ENCODE measurements around the gene ATG7. TPM values are rescaled to one million over a fixed set of nuclear protein-coding genes. Genes with fewer than 3 reads are reported as not detected.
"Not testable (repeated sequence)": the region's sequence is repeated elsewhere in the genome, so short reads cannot be mapped to it uniquely, and the experiment has no call there.

The ATG7 gene
- total RNA-seq, 2 donors from 2014 or later = 34.0 to 36.9 TPM

GRCh38 chr3:11394392-11394791, 122.2 kb downstream of the ATG7 start:
- ATAC-seq (no peak), DNase-seq (no peak)
- Mint-ChIP-seq H3K4me1 (peaks cover 18% of the 10 kb centered on the region), H3K36me3 (ENCODE audit: low read depth) (peaks cover 2% of the 10 kb centered on the region), H3K4me3 (no peak overlapping the region), H3K27me3 (no peaks in the 10 kb centered on the region), H3K27ac (peak overlapping the region; percentile 56)
- no peaks in the 10 kb centered on the region for H3K9me3 ChIP-seq (ENCODE audit: control insufficient read depth, low read length, poor library complexity, severe bottlenecking)

- no peaks in the 10 kb centered on the region for H3K9me3 ChIP-seq (ENCODE audit: control insufficient read depth, low read length, poor library complexity, severe bottlenecking)
- Mint-ChIP-seq H3K27ac (no peak overlapping the region), H3K36me3 (ENCODE audit: low read depth) (peaks cover 6% of the 10 kb centered on the region), H3K4me3 (no peak overlapping the region), H3K27me3 (no peaks in the 10 kb centered on the region), H3K4me1 (no peaks in the 10 kb centered on the region)
- DNase-seq = no peak
- ATAC-seq = no peak
Measured at GRCh38 chr3:11400213-11400612, 128.0 kb downstream of the ATG7 start.

GRCh38 chr3:11401434-11401833, 129.2 kb downstream of the ATG7 start:
- ATAC-seq = no peak
- Mint-ChIP-seq H3K4me1 (no peaks in the 10 kb centered on the region), H3K27me3 (no peaks in the 10 kb centered on the region)

GRCh38 chr3:11405323-11405722, 133.1 kb downstream of the ATG7 start:
- ATAC-seq = no peak

More at GRCh38 chr3:11401434-11401833, 129.2 kb downstream of the ATG7 start:
- H3K36me3 Mint-ChIP-seq (ENCODE audit: low read depth) = peaks cover 10% of the 10 kb centered on the region
- H3K4me3 Mint-ChIP-seq = no peak overlapping the region
- no peaks in the 10 kb centered on the region for H3K9me3 ChIP-seq (ENCODE audit: control insufficient read depth, low read length, poor library complexity, severe bottlenecking)
- H3K27ac Mint-ChIP-seq = no peak overlapping the region
- no peak for DNase-seq

GRCh38 chr3:11407644-11408043, 135.4 kb downstream of the ATG7 start:
- H3K27me3 Mint-ChIP-seq = no peaks in the 10 kb centered on the region
- no peaks in the 10 kb centered on the region for H3K9me3 ChIP-seq (ENCODE audit: control insufficient read depth, low read length, poor library complexity, severe bottlenecking)
- ATAC-seq (no peak), DNase-seq (no peak)
- no peak overlapping the region for H3K27ac Mint-ChIP-seq
- peaks cover 17% of the 10 kb centered on the region for H3K36me3 Mint-ChIP-seq (ENCODE audit: low read depth)
- H3K4me3 Mint-ChIP-seq = no peak overlapping the region
- H3K4me1 Mint-ChIP-seq = no peaks in the 10 kb centered on the region

More at GRCh38 chr3:11405323-11405722, 133.1 kb downstream of the ATG7 start:
- Mint-ChIP-seq H3K27ac (no peak overlapping the region), H3K27me3 (no peaks in the 10 kb centered on the region), H3K36me3 (ENCODE audit: low read depth) (peaks cover 18% of the 10 kb centered on the region), H3K4me3 (no peak overlapping the region), H3K4me1 (no peaks in the 10 kb centered on the region)
- no peaks in the 10 kb centered on the region for H3K9me3 ChIP-seq (ENCODE audit: control insufficient read depth, low read length, poor library complexity, severe bottlenecking)
- DNase-seq = no peak

- not testable (repeated sequence) for H3K27me3 Mint-ChIP-seq; H3K4me1 Mint-ChIP-seq; H3K4me3 Mint-ChIP-seq; H3K27ac Mint-ChIP-seq; H3K9me3 ChIP-seq (ENCODE audit: control insufficient read depth, low read length, poor library complexity, severe bottlenecking); DNase-seq; ATAC-seq
- H3K36me3 Mint-ChIP-seq (ENCODE audit: low read depth) = peaks cover 15% of the 10 kb centered on the region
Measured at GRCh38 chr3:11408324-11408859, 136.2 kb downstream of the ATG7 start.

- H3K9me3 ChIP-seq (ENCODE audit: control insufficient read depth, low read length, poor library complexity, severe bottlenecking) = no peaks in the 10 kb centered on the region
- Mint-ChIP-seq H3K27ac (no peak overlapping the region), H3K4me1 (no peaks in the 10 kb centered on the region), H3K27me3 (no peaks in the 10 kb centered on the region), H3K4me3 (no peak overlapping the region), H3K36me3 (ENCODE audit: low read depth) (peaks cover 12% of the 10 kb centered on the region)
- DNase-seq = no peak
- ATAC-seq = no peak
Measured at GRCh38 chr3:11410564-11410963, 138.4 kb downstream of the ATG7 start.

- DNase-seq (no peak), ATAC-seq (no peak)
- Mint-ChIP-seq H3K36me3 (ENCODE audit: low read depth) (peaks cover 3% of the 10 kb centered on the region), H3K27ac (no peak overlapping the region), H3K27me3 (no peaks in the 10 kb centered on the region), H3K4me3 (no peak overlapping the region), H3K4me1 (no peaks in the 10 kb centered on the region)
- H3K9me3 ChIP-seq (ENCODE audit: control insufficient read depth, low read length, poor library complexity, severe bottlenecking) = no peaks in the 10 kb centered on the region
Measured at GRCh38 chr3:11411956-11412355, 139.8 kb downstream of the ATG7 start.

GRCh38 chr3:11413071-11413470, 140.9 kb downstream of the ATG7 start:
- Mint-ChIP-seq H3K4me3 (no peak overlapping the region), H3K4me1 (no peaks in the 10 kb centered on the region), H3K36me3 (ENCODE audit: low read depth) (peaks cover 3% of the 10 kb centered on the region), H3K27ac (no peak overlapping the region), H3K27me3 (no peaks in the 10 kb centered on the region)
- no peaks in the 10 kb centered on the region for H3K9me3 ChIP-seq (ENCODE audit: control insufficient read depth, low read length, poor library complexity, severe bottlenecking)
- ATAC-seq (no peak), DNase-seq (no peak)

GRCh38 chr3:11415099-11415498, 142.9 kb downstream of the ATG7 start:
- ATAC-seq = no peak
- H3K36me3 Mint-ChIP-seq (ENCODE audit: low read depth) = peaks cover 3% of the 10 kb centered on the region
- H3K9me3 ChIP-seq (ENCODE audit: control insufficient read depth, low read length, poor library complexity, severe bottlenecking) = no peaks in the 10 kb centered on the region

GRCh38 chr3:11420066-11420465, 147.9 kb downstream of the ATG7 start:
- Mint-ChIP-seq H3K36me3 (ENCODE audit: low read depth) (peaks cover 3% of the 10 kb centered on the region), H3K27ac (no peak overlapping the region), H3K27me3 (no peaks in the 10 kb centered on the region), H3K4me3 (no peak overlapping the region), H3K4me1 (peaks cover 4% of the 10 kb centered on the region)
- no peak for ATAC-seq
- no peaks in the 10 kb centered on the region for H3K9me3 ChIP-seq (ENCODE audit: control insufficient read depth, low read length, poor library complexity, severe bottlenecking)
- no peak for DNase-seq

More at GRCh38 chr3:11415099-11415498, 142.9 kb downstream of the ATG7 start:
- no peaks in the 10 kb centered on the region for H3K4me1 Mint-ChIP-seq
- H3K4me3 Mint-ChIP-seq = no peak overlapping the region
- no peak overlapping the region for H3K27ac Mint-ChIP-seq
- DNase-seq = no peak
- H3K27me3 Mint-ChIP-seq = no peaks in the 10 kb centered on the region

GRCh38 chr3:11422291-11422690, 150.1 kb downstream of the ATG7 start:
- DNase-seq (no peak), ATAC-seq (no peak)
- Mint-ChIP-seq H3K36me3 (ENCODE audit: low read depth) (peaks cover 3% of the 10 kb centered on the region), H3K27ac (no peak overlapping the region), H3K27me3 (no peaks in the 10 kb centered on the region), H3K4me1 (peaks cover 4% of the 10 kb centered on the region), H3K4me3 (no peak overlapping the region)
- H3K9me3 ChIP-seq (ENCODE audit: control insufficient read depth, low read length, poor library complexity, severe bottlenecking) = no peaks in the 10 kb centered on the region

- H3K4me1 Mint-ChIP-seq = peaks cover 4% of the 10 kb centered on the region
- H3K27me3 Mint-ChIP-seq = no peaks in the 10 kb centered on the region
- ATAC-seq (no peak), DNase-seq (no peak)
- H3K9me3 ChIP-seq (ENCODE audit: control insufficient read depth, low read length, poor library complexity, severe bottlenecking) = no peaks in the 10 kb centered on the region
- no peaks in the 10 kb centered on the region for H3K36me3 Mint-ChIP-seq (ENCODE audit: low read depth)
- H3K27ac Mint-ChIP-seq = no peak overlapping the region
- no peak overlapping the region for H3K4me3 Mint-ChIP-seq
Measured at GRCh38 chr3:11423868-11424267, 151.7 kb downstream of the ATG7 start.

- ATAC-seq (no peak), DNase-seq (no peak)
- Mint-ChIP-seq H3K4me3 (no peak overlapping the region), H3K36me3 (ENCODE audit: low read depth) (no peaks in the 10 kb centered on the region), H3K4me1 (peaks cover 4% of the 10 kb centered on the region), H3K27me3 (no peaks in the 10 kb centered on the region), H3K27ac (no peak overlapping the region)
- H3K9me3 ChIP-seq (ENCODE audit: control insufficient read depth, low read length, poor library complexity, severe bottlenecking) = no peaks in the 10 kb centered on the region
Measured at GRCh38 chr3:11424277-11424676, 152.1 kb downstream of the ATG7 start.
